ENCODE measurements around the gene ADA. TPM values are rescaled to one million over a fixed set of nuclear protein-coding genes. Genes with fewer than 3 reads are reported as not detected.

The ADA gene
- total and polyA plus RNA-seq, 2 of the 13 experiments (the other 11 are each of a cell fraction or from before 2014, with no cell fraction given), result 2.5 to 11.3 TPM

- TF ChIP-seq ZNF660 (CRISPR knock-in tag; IDR thresholded peaks at IDR 0.05; ENCODE audit: borderline replicate concordance, low read depth), result no peak
- no peak for TF ChIP-seq FOXO4 (CRISPR knock-in tag; conservative IDR thresholded peaks at IDR 0.05)
- 0 out of 2 replicates have a peak, but pooled peaks have one; percentile 14 for TF ChIP-seq ZBTB20 (CRISPR knock-in tag; IDR thresholded peaks at IDR 0.05; ENCODE audit: borderline replicate concordance, low read depth)
- TF ChIP-seq MAFG (CRISPR knock-in tag; IDR thresholded peaks at IDR 0.05), result no peak
- no peak for TF ChIP-seq ZZZ3 (CRISPR knock-in tag; IDR thresholded peaks at IDR 0.05; ENCODE audit: borderline replicate concordance)
- TF ChIP-seq BCL6 (CRISPR knock-in tag; IDR thresholded peaks at IDR 0.05), result peak; percentile 38; the same call in 1 of the 2 replicates
- no peak for TF ChIP-seq ZKSCAN8 (CRISPR knock-in tag; IDR thresholded peaks at IDR 0.05; ENCODE audit: borderline replicate concordance)
- no peak for TF ChIP-seq SRSF9 (IDR thresholded peaks at IDR 0.05; ENCODE audit: borderline replicate concordance, insufficient read depth, low read depth, low read length, poor library complexity, severe bottlenecking)
- TF ChIP-seq CREB1 (IDR thresholded peaks at IDR 0.05), result no peak
- no peak for TF ChIP-seq CREB1 (CRISPR knock-in tag; IDR thresholded peaks at IDR 0.05)
- TF ChIP-seq ZNF782 (CRISPR knock-in tag; IDR thresholded peaks at IDR 0.05; ENCODE audit: borderline replicate concordance), result no peak
- no peak for TF ChIP-seq SP2 (CRISPR knock-in tag; IDR thresholded peaks at IDR 0.05)
- TF ChIP-seq FOXO1 (CRISPR knock-in tag; IDR thresholded peaks at IDR 0.05), result no peak
- no peak for TF ChIP-seq ATF3 (CRISPR knock-in tag; IDR thresholded peaks at IDR 0.05)
- no peak for TF ChIP-seq SMAD3 (CRISPR knock-in tag; IDR thresholded peaks at IDR 0.05)
- TF ChIP-seq GLMP (CRISPR knock-in tag; IDR thresholded peaks at IDR 0.05; ENCODE audit: borderline replicate concordance), result no peak
- TF ChIP-seq MIER2 (CRISPR knock-in tag; IDR thresholded peaks at IDR 0.05), result no peak
- peak; percentile 76; the same call in 1 of the 2 replicates for TF ChIP-seq ZNF598 (CRISPR knock-in tag; IDR thresholded peaks at IDR 0.05; ENCODE audit: borderline replicate concordance)
- TF ChIP-seq NCOA2 (CRISPR knock-in tag; IDR thresholded peaks at IDR 0.05), result 0 out of 2 replicates have a peak, but pooled peaks have one; percentile 28
- TF ChIP-seq WIZ (CRISPR knock-in tag; IDR thresholded peaks at IDR 0.05), result no peak
- TF ChIP-seq NRL (CRISPR knock-in tag; IDR thresholded peaks at IDR 0.05; ENCODE audit: borderline replicate concordance), result peak; percentile 64; the same call in 1 of the 2 replicates
- TF ChIP-seq HMGXB4 (CRISPR knock-in tag; IDR thresholded peaks at IDR 0.05; ENCODE audit: borderline replicate concordance in 1 of 2, low read depth in 1 of 2), result peak; percentile 19 to 73; a peak in 1 of 4 replicates
- TF ChIP-seq KLF11 (CRISPR knock-in tag; IDR thresholded peaks at IDR 0.05), result no peak
- TF ChIP-seq XBP1 (CRISPR knock-in tag; IDR thresholded peaks at IDR 0.05), result no peak
- 0 out of 2 replicates have a peak, but pooled peaks have one; percentile 43 for TF ChIP-seq MXD3 (CRISPR knock-in tag; IDR thresholded peaks at IDR 0.05)
Observed at GRCh38 chr20:44651684-44652423, at the start of gene ADA (continued).

Measured in HepG2 (cell line).